BJ (cell line): Measurements from ENCODE around the gene KRT4. TPM values are rescaled to one million over a fixed set of nuclear protein-coding genes. Genes with fewer than 3 reads are reported as not detected.

Experiments
- CTCF ChIA-PET: fragments of 350-600 bp; formaldehyde crosslinking; extraction: SDS; loops from one replicate; lab custom pipeline; 2021; ENCODE audit warnings: antibody characterized with exemption, inconsistent platforms; lab: Yijun Ruan, JAX
- POLR2A ChIA-PET: fragments of 300-600 bp; sonication (Branson Sonifier 250); formaldehyde crosslinking; extraction: SDS; loops from one replicate; lab custom pipeline; 2021; ENCODE audit warnings: antibody characterized with exemption; lab: Charles Lee
- DNase-seq: peaks from one replicate; pipeline ENCODE4 v3.0.0-alpha.2; 2011; ENCODE audit warnings: low read depth
- H3K27me3 ChIP-seq: 2 replicates; pipeline ENCODE4 v1.6.0; 2011; ENCODE audit warnings: low read length; ENCODE audit not compliant: control insufficient read depth, insufficient read depth
- H3K36me3 ChIP-seq: 2 replicates; pipeline ENCODE4 v1.5.1; 2011; ENCODE audit warnings: low read length; ENCODE audit not compliant: control insufficient read depth, insufficient read depth
- H3K4me3 ChIP-seq: 2 replicates; pipeline ENCODE4 v1.5.1; 2011; ENCODE audit warnings: low read depth, mild to moderate bottlenecking, control low read depth, low read length
- CTCF ChIP-seq: IDR thresholded peaks from 2 replicates; pipeline ENCODE4 v1.5.1; 2011; ENCODE audit warnings: low read depth, mild to moderate bottlenecking, control low read depth, inconsistent platforms, low read length, moderate library complexity; ENCODE audit not compliant: insufficient read depth
- polyA plus RNA-seq: library from polyadenylated mRNA; depleted of rRNA; stranded (reverse); fragments of >200 nt; gene quantifications from 2 replicates; pipeline ENCODE4 v1.2.3, GENCODE V29; 2011

Gene KRT4
- polyA plus RNA-seq, 1 experiment = 0.12 TPM

- POLR2A ChIA-PET = no interaction called here
- no peak for DNase-seq
- Histone ChIP-seq H3K27me3 (peaks cover 9% of the 10 kb centered on the region), H3K4me3 (no peak within 1 kb of the TSS), H3K36me3 (no peaks in the 10 kb centered on the region)
- CTCF ChIA-PET = no interaction called here
- TF ChIP-seq CTCF = no peak
Measured at GRCh38 chr12:52848661-52849255, 34.8 kb upstream of the KRT4 start, which contains the start of gene KRT78. TSS of gene KRT78 (minus strand) at chr12:52848994. CDS start at chr12:52848930, 64 bp downstream.

- no peak for TF ChIP-seq CTCF
- Histone ChIP-seq H3K36me3 (no peaks in the 10 kb centered on the region), H3K4me3 (no peak overlapping the region), H3K27me3 (peaks cover 9% of the 10 kb centered on the region)
- CTCF ChIA-PET = interaction anchor here (1.0 kb wide), 1 partner anchor 15 kb away, joined by 3 read pairs; no protein-coding TSS in a partner anchor
- POLR2A ChIA-PET = no interaction called here
- DNase-seq = no peak
Measured at GRCh38 chr12:52847335-52848102, 33.6 kb upstream of the KRT4 start.

- ChIA-PET CTCF (interaction anchor here (1.0 kb wide), 1 partner anchor 16 kb away, joined by 3 read pairs; no protein-coding TSS in a partner anchor), POLR2A (no interaction called here)
- no peaks in the 10 kb centered on the region for H3K36me3 ChIP-seq
- peaks cover 6% of the 10 kb centered on the region for H3K27me3 ChIP-seq
- DNase-seq = no peak
- no peak overlapping the region for H3K4me3 ChIP-seq
- TF ChIP-seq CTCF = no peak
Measured at GRCh38 chr12:52846356-52846970, 32.5 kb upstream of the KRT4 start.

GRCh38 chr12:52845946-52846345, 32.0 kb upstream of the KRT4 start:
- no peak for DNase-seq
- Histone ChIP-seq H3K4me3 (no peak overlapping the region), H3K27me3 (peaks cover 6% of the 10 kb centered on the region), H3K36me3 (no peaks in the 10 kb centered on the region)
- no peak for TF ChIP-seq CTCF
- POLR2A ChIA-PET = no interaction called here
- CTCF ChIA-PET = no interaction called here

- DNase-seq = no peak
- no peak for TF ChIP-seq CTCF
- POLR2A ChIA-PET = no interaction called here
- no peak overlapping the region for H3K4me3 ChIP-seq
- H3K27me3 ChIP-seq = peaks cover 7% of the 10 kb centered on the region
- CTCF ChIA-PET = interaction anchor here (1.1 kb wide), 1 partner anchor 35 kb away, joined by 3 read pairs; no protein-coding TSS in a partner anchor
- H3K36me3 ChIP-seq = no peaks in the 10 kb centered on the region
Measured at GRCh38 chr12:52844386-52844785, 30.5 kb upstream of the KRT4 start.
